Hematopoietic multipotent progenitor cell treated with erythropoietin and hydrocortisone succinate and interleukin-3 and kit ligand, for 8 days (in vitro differentiated cells): ENCODE results near the gene AP5Z1.
A peak's percentile ranks its signal among the peaks of the same experiment; 100 is the strongest.

Source experiments
- DNase-seq: peaks from one replicate; pipeline ENCODE4 v3.0.0-alpha.2; 2015

AP5Z1 gene

GRCh38 chr7:4768597-4769569 lies 6.5 kb upstream of the AP5Z1 start:
- DNase-seq: no peak

- DNase-seq: no peak
Measured at GRCh38 chr7:4769761-4770160, 5.7 kb upstream of the AP5Z1 start.

- DNase-seq: no peak
Measured at GRCh38 chr7:4770886-4771285, 4.5 kb upstream of the AP5Z1 start.

GRCh38 chr7:4771737-4772136 lies 3.7 kb upstream of the AP5Z1 start:
- no peak for DNase-seq

- no peak for DNase-seq
Measured at GRCh38 chr7:4772306-4772705, 3.1 kb upstream of the AP5Z1 start.

GRCh38 chr7:4774007-4774406 lies 1.4 kb upstream of the AP5Z1 start:
- no peak for DNase-seq

GRCh38 chr7:4774658-4775249 lies 669 bp upstream of the AP5Z1 start:
- no peak for DNase-seq

- DNase-seq: peak; percentile 56
Measured at GRCh38 chr7:4775848-4776623, 613 bp downstream of the AP5Z1 start.

- no peak for DNase-seq
Measured at GRCh38 chr7:4779118-4779517, 3.7 kb downstream of the AP5Z1 start.

GRCh38 chr7:4781366-4782069 lies 6.1 kb downstream of the AP5Z1 start:
- no peak for DNase-seq

- no peak for DNase-seq
Measured at GRCh38 chr7:4782333-4783291, 7.2 kb downstream of the AP5Z1 start.

GRCh38 chr7:4783292-4783652 lies 7.8 kb downstream of the AP5Z1 start:
- no peak for DNase-seq

GRCh38 chr7:4783762-4784351 lies 8.4 kb downstream of the AP5Z1 start:
- no peak for DNase-seq

GRCh38 chr7:4784799-4785198 lies 9.4 kb downstream of the AP5Z1 start:
- no peak for DNase-seq

- no peak for DNase-seq
Measured at GRCh38 chr7:4785371-4785770, 9.9 kb downstream of the AP5Z1 start.

GRCh38 chr7:4786015-4786414 lies 10.6 kb downstream of the AP5Z1 start:
- no peak for DNase-seq

GRCh38 chr7:4787541-4787940 lies 12.1 kb downstream of the AP5Z1 start:
- DNase-seq: no peak

GRCh38 chr7:4787947-4788626 lies 12.7 kb downstream of the AP5Z1 start:
- DNase-seq: no peak

GRCh38 chr7:4788627-4789189 lies 13.3 kb downstream of the AP5Z1 start:
- no peak for DNase-seq
